GM23338 (cell line): ENCODE data around the gene PIK3CG. TPM values are rescaled to one million over a fixed set of nuclear protein-coding genes. Genes with fewer than 3 reads are reported as not detected.
"Not testable (repeated sequence)": the region's sequence is repeated elsewhere in the genome, so short reads cannot be mapped to it uniquely, and the experiment has no call there.

Experiments used
- ATAC-seq: fragments of 200-7000 bp; cut with Tn5 transposase; 3 replicates; pipeline ENCODE4 v1.9.1; 2020
- DNase-seq: peaks from one replicate; pipeline ENCODE4 v3.0.0-alpha.2; 2015; ENCODE audit warnings: low spot score
- H2AFZ ChIP-seq: fragments of 200-600 bp; sonication (generic); 2 replicates; pipeline ENCODE4 v1.8.0; 2016; ENCODE audit warnings: antibody characterized with exemption, mild to moderate bottlenecking, moderate library complexity
- H3F3A ChIP-seq: fragments of 200-600 bp; sonication (generic); replicated peaks from 2 replicates; pipeline ENCODE4 v1.8.0; 2017; ENCODE audit warnings: antibody characterized with exemption, mixed run types, low read depth
- H3K27ac ChIP-seq: fragments of 200-600 bp; sonication (generic); 2 replicates; pipeline ENCODE4 v1.6.1; 2016; ENCODE audit warnings: low read depth
- H3K27me3 ChIP-seq: fragments of 200-600 bp; sonication (generic); 2 replicates; pipeline ENCODE4 v1.8.0; 2016; ENCODE audit warnings: mild to moderate bottlenecking, mixed run types, moderate library complexity; ENCODE audit not compliant: insufficient read depth
- H3K36me3 ChIP-seq: fragments of 200-600 bp; sonication (generic); 2 replicates; pipeline ENCODE4 v1.8.0; 2016; ENCODE audit warnings: mild to moderate bottlenecking; ENCODE audit not compliant: insufficient read depth
- H3K4me1 ChIP-seq: fragments of 200-600 bp; sonication (generic); 2 replicates; pipeline ENCODE4 v1.8.0; 2016; ENCODE audit warnings: mild to moderate bottlenecking, moderate library complexity; ENCODE audit not compliant: insufficient read depth
- H3K4me2 ChIP-seq: fragments of 200-600 bp; sonication (generic); 2 replicates; pipeline ENCODE4 v1.7.1; 2017; ENCODE audit warnings: mixed run types
- H3K4me3 ChIP-seq: fragments of 200-600 bp; sonication (generic); 2 replicates; pipeline ENCODE4 v1.6.1; 2016; ENCODE audit warnings: mixed run types
- H3K79me2 ChIP-seq: fragments of 200-600 bp; sonication (generic); replicated peaks from 2 replicates; pipeline ENCODE4 v1.8.0; 2017; ENCODE audit warnings: mild to moderate bottlenecking; ENCODE audit not compliant: insufficient read depth
- H3K9me2 ChIP-seq: fragments of 200-600 bp; sonication (generic); 2 replicates; pipeline ENCODE4 v1.8.0; 2017; ENCODE audit not compliant: insufficient read depth
- H4K20me1 ChIP-seq: fragments of 200-600 bp; sonication (generic); replicated peaks from 2 replicates; pipeline ENCODE4 v1.8.0; 2017; ENCODE audit warnings: mild to moderate bottlenecking; ENCODE audit not compliant: insufficient read depth
- H3K27ac Mint-ChIP-seq: 2 replicates; pipeline ENCODE4 v1.8.0; 2020; ENCODE audit warnings: inconsistent platforms, mild to moderate bottlenecking, moderate library complexity, mixed read lengths
- H3K27me3 Mint-ChIP-seq: 3 replicates; pipeline ENCODE4 v1.8.0; 2022; ENCODE audit warnings: low read depth, mild to moderate bottlenecking, moderate library complexity, mixed read lengths, inconsistent platforms; ENCODE audit not compliant: insufficient read depth, poor library complexity
- H3K36me3 Mint-ChIP-seq: 3 replicates; pipeline ENCODE4 v1.8.0; 2021; ENCODE audit warnings: low read depth, mild to moderate bottlenecking, inconsistent platforms, moderate library complexity, mixed read lengths
- H3K4me1 Mint-ChIP-seq: 3 replicates; pipeline ENCODE4 v1.8.0; 2020; ENCODE audit warnings: mild to moderate bottlenecking, inconsistent platforms, mixed read lengths
- H3K4me3 Mint-ChIP-seq: 3 replicates; pipeline ENCODE4 v1.8.0; 2021; ENCODE audit warnings: moderate library complexity, mild to moderate bottlenecking, inconsistent platforms, mixed read lengths
- H3K9me3 Mint-ChIP-seq: 3 replicates; pipeline ENCODE4 v1.8.0; 2020; ENCODE audit warnings: moderate library complexity, mild to moderate bottlenecking, inconsistent platforms, mixed read lengths
- EZH2phosphoT487 ChIP-seq: fragments of 200-600 bp; sonication (generic); IDR thresholded peaks from one replicate; pipeline ENCODE4 v1.8.1; 2018; ENCODE audit warnings: antibody characterized with exemption; ENCODE audit not compliant: unreplicated experiment
- JUNB ChIP-seq: IDR thresholded peaks from one replicate; pipeline ENCODE4 v1.6.1; 2016; ENCODE audit warnings: antibody characterized with exemption; ENCODE audit not compliant: unreplicated experiment
- POLR2AphosphoS5 ChIP-seq: IDR thresholded peaks from 2 replicates; pipeline ENCODE4 v1.6.1; 2016; ENCODE audit warnings: antibody characterized with exemption, low read depth
- ZNF114 ChIP-seq: fragments of 250-450 bp; sonication (Bioruptor Pico); IDR thresholded peaks from 2 replicates; pipeline ENCODE4 v1.5.0; 2020; ENCODE audit warnings: mild to moderate bottlenecking, moderate library complexity
- ZNF331 ChIP-seq: fragments of 250-450 bp; sonication (Bioruptor Pico); IDR thresholded peaks from 2 replicates; pipeline ENCODE4 v1.5.0; 2020; ENCODE audit warnings: low read depth, mild to moderate bottlenecking, moderate library complexity
- polyA plus RNA-seq: library from polyadenylated mRNA; unstranded; fragments of >200 nt; fragmentation: Nextera tagmentation; extraction: Ambion mirVana; gene quantifications from 2 replicates; pipeline ENCODE4 v1.2.1, GENCODE V29; 2016
- total RNA-seq: library from RNA; depleted of rRNA; stranded (reverse); fragments of >200 nt; shearing (Covaris generic); gene quantifications from 2 replicates; pipeline ENCODE4 v1.2.3, GENCODE V29; 2014
- TF ChIP-seq, protein P1 (sequence below), 2 experiments: fragments of 200-600 bp in 1 of 2; sonication (generic) in 1 of 2; conservative IDR thresholded peaks; 2 replicates each; pipeline versions ENCODE4 v1.5.1 to v1.6.1; 2016 to 2017; ENCODE audit warnings: antibody characterized with exemption in 2 of 2, low read depth in 2 of 2, mild to moderate bottlenecking in 2 of 2, moderate library complexity in 1 of 2
- TF ChIP-seq, protein P2 (sequence below): fragments of 250-450 bp; sonication (Bioruptor Pico); IDR thresholded peaks from 2 replicates; pipeline ENCODE4 v1.5.0; 2020; ENCODE audit warnings: mild to moderate bottlenecking, moderate library complexity
- TF ChIP-seq, protein P3 (sequence below): IDR thresholded peaks from 2 replicates; pipeline ENCODE4 v1.6.1; 2016; ENCODE audit warnings: antibody characterized with exemption

Gene PIK3CG
- total and polyA plus RNA-seq, 2 experiments from 2014 or later = not detected

DNA sequence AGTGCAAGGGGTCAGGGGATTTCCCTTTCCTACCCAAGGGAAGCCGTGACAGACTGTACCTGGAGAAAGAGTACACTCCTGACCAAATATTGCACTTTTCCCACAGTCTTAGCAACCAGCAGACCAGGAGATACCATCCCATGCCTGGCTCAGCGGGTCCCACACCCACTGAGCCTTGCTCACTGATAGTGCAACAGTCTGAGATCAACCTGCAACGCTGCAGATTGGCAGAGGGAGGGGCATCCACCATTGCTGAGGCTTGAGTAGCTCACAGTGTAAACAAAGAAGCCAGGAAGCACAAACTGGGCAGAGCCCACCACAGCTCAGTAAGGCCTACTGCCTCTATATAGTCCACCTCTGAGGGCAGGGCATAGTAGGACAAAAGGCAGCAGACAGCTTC is 53.9 kb downstream of the PIK3CG start:
- H3K4me2 ChIP-seq = no peak overlapping the region
- no peaks in the 10 kb centered on the region for H3F3A ChIP-seq
- no peaks in the 10 kb centered on the region for H3K36me3 Mint-ChIP-seq
- no peaks in the 10 kb centered on the region; the same call in 2 of the 3 replicates for H3K4me1 Mint-ChIP-seq
- H3K9me3 Mint-ChIP-seq = peaks cover 8% of the 10 kb centered on the region; the same call in 2 of the 3 replicates
- no peaks in the 10 kb centered on the region for H3K27me3 Mint-ChIP-seq
- DNase-seq (no peak), ATAC-seq (no peak)
- H3K36me3 ChIP-seq = no peaks in the 10 kb centered on the region; the same call in 1 of the 2 replicates
- no peak overlapping the region for H3K4me3 ChIP-seq
- no peak overlapping the region for H2AFZ ChIP-seq
- no peak overlapping the region for H3K27ac ChIP-seq
- H3K27me3 ChIP-seq = no peaks in the 10 kb centered on the region
- peaks cover 8% of the 10 kb centered on the region for H3K9me2 ChIP-seq
- no peak overlapping the region for H3K4me3 Mint-ChIP-seq
- no peaks in the 10 kb centered on the region for H4K20me1 ChIP-seq
- no peaks in the 10 kb centered on the region for H3K4me1 ChIP-seq
- H3K79me2 ChIP-seq = no peaks in the 10 kb centered on the region
- no peak overlapping the region for H3K27ac Mint-ChIP-seq
- TF ChIP-seq, protein P1, sequence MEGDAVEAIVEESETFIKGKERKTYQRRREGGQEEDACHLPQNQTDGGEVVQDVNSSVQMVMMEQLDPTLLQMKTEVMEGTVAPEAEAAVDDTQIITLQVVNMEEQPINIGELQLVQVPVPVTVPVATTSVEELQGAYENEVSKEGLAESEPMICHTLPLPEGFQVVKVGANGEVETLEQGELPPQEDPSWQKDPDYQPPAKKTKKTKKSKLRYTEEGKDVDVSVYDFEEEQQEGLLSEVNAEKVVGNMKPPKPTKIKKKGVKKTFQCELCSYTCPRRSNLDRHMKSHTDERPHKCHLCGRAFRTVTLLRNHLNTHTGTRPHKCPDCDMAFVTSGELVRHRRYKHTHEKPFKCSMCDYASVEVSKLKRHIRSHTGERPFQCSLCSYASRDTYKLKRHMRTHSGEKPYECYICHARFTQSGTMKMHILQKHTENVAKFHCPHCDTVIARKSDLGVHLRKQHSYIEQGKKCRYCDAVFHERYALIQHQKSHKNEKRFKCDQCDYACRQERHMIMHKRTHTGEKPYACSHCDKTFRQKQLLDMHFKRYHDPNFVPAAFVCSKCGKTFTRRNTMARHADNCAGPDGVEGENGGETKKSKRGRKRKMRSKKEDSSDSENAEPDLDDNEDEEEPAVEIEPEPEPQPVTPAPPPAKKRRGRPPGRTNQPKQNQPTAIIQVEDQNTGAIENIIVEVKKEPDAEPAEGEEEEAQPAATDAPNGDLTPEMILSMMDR (conservative IDR thresholded peaks at IDR 0.05; ENCODE audit: low read depth in 2 of 2) = no peak
- TF ChIP-seq POLR2AphosphoS5 = no peak
- no peak for TF ChIP-seq EZH2phosphoT487
- TF ChIP-seq ZNF114 (CRISPR knock-in tag) = no peak
- no peak for TF ChIP-seq JUNB
- TF ChIP-seq, protein P2, sequence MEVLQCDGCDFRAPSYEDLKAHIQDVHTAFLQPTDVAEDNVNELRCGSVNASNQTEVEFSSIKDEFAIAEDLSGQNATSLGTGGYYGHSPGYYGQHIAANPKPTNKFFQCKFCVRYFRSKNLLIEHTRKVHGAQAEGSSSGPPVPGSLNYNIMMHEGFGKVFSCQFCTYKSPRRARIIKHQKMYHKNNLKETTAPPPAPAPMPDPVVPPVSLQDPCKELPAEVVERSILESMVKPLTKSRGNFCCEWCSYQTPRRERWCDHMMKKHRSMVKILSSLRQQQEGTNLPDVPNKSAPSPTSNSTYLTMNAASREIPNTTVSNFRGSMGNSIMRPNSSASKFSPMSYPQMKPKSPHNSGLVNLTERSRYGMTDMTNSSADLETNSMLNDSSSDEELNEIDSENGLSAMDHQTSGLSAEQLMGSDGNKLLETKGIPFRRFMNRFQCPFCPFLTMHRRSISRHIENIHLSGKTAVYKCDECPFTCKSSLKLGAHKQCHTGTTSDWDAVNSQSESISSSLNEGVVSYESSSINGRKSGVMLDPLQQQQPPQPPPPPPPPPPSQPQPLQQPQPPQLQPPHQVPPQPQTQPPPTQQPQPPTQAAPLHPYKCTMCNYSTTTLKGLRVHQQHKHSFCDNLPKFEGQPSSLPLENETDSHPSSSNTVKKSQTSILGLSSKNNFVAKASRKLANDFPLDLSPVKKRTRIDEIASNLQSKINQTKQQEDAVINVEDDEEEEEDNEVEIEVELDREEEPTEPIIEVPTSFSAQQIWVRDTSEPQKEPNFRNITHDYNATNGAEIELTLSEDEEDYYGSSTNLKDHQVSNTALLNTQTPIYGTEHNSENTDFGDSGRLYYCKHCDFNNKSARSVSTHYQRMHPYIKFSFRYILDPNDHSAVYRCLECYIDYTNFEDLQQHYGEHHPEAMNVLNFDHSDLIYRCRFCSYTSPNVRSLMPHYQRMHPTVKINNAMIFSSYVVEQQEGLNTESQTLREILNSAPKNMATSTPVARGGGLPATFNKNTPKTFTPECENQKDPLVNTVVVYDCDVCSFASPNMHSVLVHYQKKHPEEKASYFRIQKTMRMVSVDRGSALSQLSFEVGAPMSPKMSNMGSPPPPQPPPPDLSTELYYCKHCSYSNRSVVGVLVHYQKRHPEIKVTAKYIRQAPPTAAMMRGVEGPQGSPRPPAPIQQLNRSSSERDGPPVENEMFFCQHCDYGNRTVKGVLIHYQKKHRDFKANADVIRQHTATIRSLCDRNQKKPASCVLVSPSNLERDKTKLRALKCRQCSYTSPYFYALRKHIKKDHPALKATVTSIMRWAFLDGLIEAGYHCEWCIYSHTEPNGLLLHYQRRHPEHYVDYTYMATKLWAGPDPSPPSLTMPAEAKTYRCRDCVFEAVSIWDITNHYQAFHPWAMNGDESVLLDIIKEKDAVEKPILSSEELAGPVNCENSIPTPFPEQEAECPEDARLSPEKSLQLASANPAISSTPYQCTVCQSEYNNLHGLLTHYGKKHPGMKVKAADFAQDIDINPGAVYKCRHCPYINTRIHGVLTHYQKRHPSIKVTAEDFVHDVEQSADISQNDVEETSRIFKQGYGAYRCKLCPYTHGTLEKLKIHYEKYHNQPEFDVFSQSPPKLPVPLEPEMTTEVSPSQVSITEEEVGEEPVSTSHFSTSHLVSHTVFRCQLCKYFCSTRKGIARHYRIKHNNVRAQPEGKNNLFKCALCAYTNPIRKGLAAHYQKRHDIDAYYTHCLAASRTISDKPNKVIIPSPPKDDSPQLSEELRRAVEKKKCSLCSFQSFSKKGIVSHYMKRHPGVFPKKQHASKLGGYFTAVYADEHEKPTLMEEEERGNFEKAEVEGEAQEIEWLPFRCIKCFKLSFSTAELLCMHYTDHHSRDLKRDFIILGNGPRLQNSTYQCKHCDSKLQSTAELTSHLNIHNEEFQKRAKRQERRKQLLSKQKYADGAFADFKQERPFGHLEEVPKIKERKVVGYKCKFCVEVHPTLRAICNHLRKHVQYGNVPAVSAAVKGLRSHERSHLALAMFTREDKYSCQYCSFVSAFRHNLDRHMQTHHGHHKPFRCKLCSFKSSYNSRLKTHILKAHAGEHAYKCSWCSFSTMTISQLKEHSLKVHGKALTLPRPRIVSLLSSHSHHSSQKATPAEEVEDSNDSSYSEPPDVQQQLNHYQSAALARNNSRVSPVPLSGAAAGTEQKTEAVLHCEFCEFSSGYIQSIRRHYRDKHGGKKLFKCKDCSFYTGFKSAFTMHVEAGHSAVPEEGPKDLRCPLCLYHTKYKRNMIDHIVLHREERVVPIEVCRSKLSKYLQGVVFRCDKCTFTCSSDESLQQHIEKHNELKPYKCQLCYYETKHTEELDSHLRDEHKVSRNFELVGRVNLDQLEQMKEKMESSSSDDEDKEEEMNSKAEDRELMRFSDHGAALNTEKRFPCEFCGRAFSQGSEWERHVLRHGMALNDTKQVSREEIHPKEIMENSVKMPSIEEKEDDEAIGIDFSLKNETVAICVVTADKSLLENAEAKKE (CRISPR knock-in tag) = no peak
- no peak for TF ChIP-seq ZNF331 (CRISPR knock-in tag)
- TF ChIP-seq, protein P3, sequence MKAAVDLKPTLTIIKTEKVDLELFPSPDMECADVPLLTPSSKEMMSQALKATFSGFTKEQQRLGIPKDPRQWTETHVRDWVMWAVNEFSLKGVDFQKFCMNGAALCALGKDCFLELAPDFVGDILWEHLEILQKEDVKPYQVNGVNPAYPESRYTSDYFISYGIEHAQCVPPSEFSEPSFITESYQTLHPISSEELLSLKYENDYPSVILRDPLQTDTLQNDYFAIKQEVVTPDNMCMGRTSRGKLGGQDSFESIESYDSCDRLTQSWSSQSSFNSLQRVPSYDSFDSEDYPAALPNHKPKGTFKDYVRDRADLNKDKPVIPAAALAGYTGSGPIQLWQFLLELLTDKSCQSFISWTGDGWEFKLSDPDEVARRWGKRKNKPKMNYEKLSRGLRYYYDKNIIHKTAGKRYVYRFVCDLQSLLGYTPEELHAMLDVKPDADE = no peak

DNA sequence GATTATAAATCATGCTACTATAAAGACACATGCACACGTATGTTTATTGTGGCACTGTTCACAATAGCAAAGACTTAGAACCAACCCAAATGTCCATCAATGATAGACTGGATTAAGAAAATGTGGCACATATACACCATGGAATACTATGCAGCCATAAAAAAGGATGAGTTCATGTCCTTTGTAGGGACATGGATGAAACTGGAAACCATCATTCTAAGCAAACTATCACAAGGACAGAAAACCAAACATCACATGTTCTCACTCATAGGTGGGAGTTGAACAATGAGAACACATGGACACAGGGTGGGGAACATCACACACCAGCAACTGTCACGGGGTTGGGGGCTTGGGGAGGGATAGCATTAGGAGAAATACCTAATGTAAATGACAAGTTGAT is 59.4 kb downstream of the PIK3CG start:
- H3K27me3 Mint-ChIP-seq, H3K4me2 ChIP-seq, ATAC-seq, H3F3A ChIP-seq, H3K9me3 Mint-ChIP-seq, H3K4me3 ChIP-seq, DNase-seq, H2AFZ ChIP-seq, H3K9me2 ChIP-seq, H3K4me3 Mint-ChIP-seq, H3K27ac Mint-ChIP-seq, H3K27ac ChIP-seq, H3K4me1 Mint-ChIP-seq, H3K79me2 ChIP-seq, H3K4me1 ChIP-seq, H3K36me3 Mint-ChIP-seq, H3K36me3 ChIP-seq, H4K20me1 ChIP-seq, H3K27me3 ChIP-seq: not testable (repeated sequence)
